ENCODE measurements around the gene CD47.
A peak's percentile ranks its signal among the peaks of the same experiment; 100 is the strongest.

The CD47 gene

GRCh38 chr3:108090701-108091497, at the start of gene CD47:
Gene CD47 (minus strand): TSS chr3:108091031. CDS start chr3:108090908, 123 bp downstream.
- peak; percentile 84 to 95 (median 94) for DNase-seq (ENCODE audit: low read depth in 3 of 3)

- DNase-seq (ENCODE audit: low read depth in 3 of 3): no peak
Observed at GRCh38 chr3:108137460-108137814, 46.6 kb upstream of the CD47 start.

- DNase-seq (ENCODE audit: low read depth in 3 of 3): no peak
Observed at GRCh38 chr3:108136561-108137459, 46.0 kb upstream of the CD47 start.

- no peak for DNase-seq (ENCODE audit: low read depth in 3 of 3)
Observed at GRCh38 chr3:108134555-108134880, 43.7 kb upstream of the CD47 start.

GRCh38 chr3:108133858-108134554, 43.2 kb upstream of the CD47 start:
- DNase-seq (ENCODE audit: low read depth in 3 of 3): no peak

- no peak for DNase-seq (ENCODE audit: low read depth in 3 of 3)
Observed at GRCh38 chr3:108133048-108133369, 42.2 kb upstream of the CD47 start.

- DNase-seq (ENCODE audit: low read depth in 3 of 3): no peak
Observed at GRCh38 chr3:108131475-108132134, 40.8 kb upstream of the CD47 start.

- DNase-seq (ENCODE audit: low read depth in 3 of 3): no peak
Observed at GRCh38 chr3:108130701-108131474, 40.1 kb upstream of the CD47 start.

GRCh38 chr3:108130236-108130635, 39.4 kb upstream of the CD47 start:
- no peak for DNase-seq (ENCODE audit: low read depth in 3 of 3)

- DNase-seq (ENCODE audit: low read depth in 3 of 3): peak in 2 of 3 experiments; percentile 21 to 43
Observed at GRCh38 chr3:108127301-108127988, 36.6 kb upstream of the CD47 start.

- DNase-seq (ENCODE audit: low read depth in 3 of 3): no peak
Observed at GRCh38 chr3:108126348-108126747, 35.5 kb upstream of the CD47 start.

- peak in 2 of 3 experiments; percentile 28 to 47 for DNase-seq (ENCODE audit: low read depth in 3 of 3)
Observed at GRCh38 chr3:108125550-108126071, 34.8 kb upstream of the CD47 start.

GRCh38 chr3:108125153-108125543, 34.3 kb upstream of the CD47 start:
- DNase-seq (ENCODE audit: low read depth in 3 of 3): no peak

- DNase-seq (ENCODE audit: low read depth in 3 of 3): peak; percentile 40 to 66 (median 61)
Observed at GRCh38 chr3:108124337-108125152, 33.7 kb upstream of the CD47 start.

- no peak for DNase-seq (ENCODE audit: low read depth in 3 of 3)
Observed at GRCh38 chr3:108123326-108123725, 32.5 kb upstream of the CD47 start.

- DNase-seq (ENCODE audit: low read depth in 3 of 3): no peak
Observed at GRCh38 chr3:108122276-108122675, 31.4 kb upstream of the CD47 start.

GRCh38 chr3:108119398-108120104, 28.7 kb upstream of the CD47 start:
- DNase-seq (ENCODE audit: low read depth in 3 of 3): no peak

- DNase-seq (ENCODE audit: low read depth in 3 of 3): peak in 1 of 3 experiments; percentile 32
Observed at GRCh38 chr3:108118038-108118768, 27.4 kb upstream of the CD47 start.

All from stimulated activated CD4-positive, alpha-beta T cell treated with anti-CD3 and anti-CD28 coated beads, TNF-alpha, amount 100 ng/mL, for 24 hours (primary cell).